ENCODE data around the gene TBX10.
"Not testable (repeated sequence)": the region's sequence is repeated elsewhere in the genome, so short reads cannot be mapped to it uniquely, and the experiment has no call there.

Gene TBX10

DNA sequence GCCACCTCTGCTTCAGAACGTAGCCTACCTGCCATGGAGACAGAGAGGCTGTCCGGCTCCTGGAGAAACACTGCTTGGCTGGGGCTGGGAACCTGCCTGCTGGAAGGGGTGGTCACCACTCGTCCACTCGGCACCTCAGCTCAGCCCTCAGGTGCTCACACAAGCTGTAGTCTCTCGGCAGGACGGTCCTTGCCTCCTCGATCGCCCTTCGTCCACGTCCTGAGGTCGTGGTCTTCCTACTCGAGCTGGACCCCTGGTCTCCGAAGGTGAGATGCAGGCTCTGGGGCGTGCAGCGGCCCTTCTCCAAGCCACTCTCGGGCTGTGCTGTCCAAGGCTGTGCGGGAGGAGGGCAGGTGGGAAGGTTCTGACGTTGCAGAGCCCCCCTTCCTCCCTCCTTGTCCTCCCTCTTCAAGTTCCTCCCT is at the start of gene TBX10:
TBX10 (minus strand) TSS at position 326 of the 422 bp plus-strand sequence; CDS start at position 35, 291 bp downstream.
- no peak for DNase-seq

- no peak for DNase-seq
These were observed 49.6 kb upstream of the TBX10 start for GRCh38 chr11:67689178-67689577.

DNA sequence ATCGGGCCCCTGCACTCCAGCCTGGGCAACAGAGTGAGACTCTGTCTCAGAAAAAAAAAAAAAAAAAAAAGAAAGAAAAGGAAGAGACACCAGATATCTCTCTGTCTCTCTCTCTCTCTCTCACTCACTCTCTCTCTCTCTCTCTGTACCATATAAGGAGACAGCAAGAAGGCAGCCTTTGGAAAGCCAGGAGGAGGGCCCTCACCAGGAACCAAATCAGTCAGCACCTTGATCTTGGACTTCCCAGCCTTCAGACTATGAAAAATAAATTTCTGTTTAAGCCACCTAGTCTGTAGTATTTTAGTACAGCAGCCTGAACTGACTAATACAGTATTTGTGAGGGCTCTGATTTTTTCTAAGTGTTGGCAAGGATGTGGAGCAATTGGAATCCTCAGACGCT is 48.4 kb upstream of the TBX10 start:
- no peak for DNase-seq

GRCh38 chr11:67685641-67686332 is 46.2 kb upstream of the TBX10 start:
- not testable (repeated sequence) for DNase-seq

GRCh38 chr11:67682126-67683034 is 42.8 kb upstream of the TBX10 start:
- DNase-seq: not testable (repeated sequence)

DNA sequence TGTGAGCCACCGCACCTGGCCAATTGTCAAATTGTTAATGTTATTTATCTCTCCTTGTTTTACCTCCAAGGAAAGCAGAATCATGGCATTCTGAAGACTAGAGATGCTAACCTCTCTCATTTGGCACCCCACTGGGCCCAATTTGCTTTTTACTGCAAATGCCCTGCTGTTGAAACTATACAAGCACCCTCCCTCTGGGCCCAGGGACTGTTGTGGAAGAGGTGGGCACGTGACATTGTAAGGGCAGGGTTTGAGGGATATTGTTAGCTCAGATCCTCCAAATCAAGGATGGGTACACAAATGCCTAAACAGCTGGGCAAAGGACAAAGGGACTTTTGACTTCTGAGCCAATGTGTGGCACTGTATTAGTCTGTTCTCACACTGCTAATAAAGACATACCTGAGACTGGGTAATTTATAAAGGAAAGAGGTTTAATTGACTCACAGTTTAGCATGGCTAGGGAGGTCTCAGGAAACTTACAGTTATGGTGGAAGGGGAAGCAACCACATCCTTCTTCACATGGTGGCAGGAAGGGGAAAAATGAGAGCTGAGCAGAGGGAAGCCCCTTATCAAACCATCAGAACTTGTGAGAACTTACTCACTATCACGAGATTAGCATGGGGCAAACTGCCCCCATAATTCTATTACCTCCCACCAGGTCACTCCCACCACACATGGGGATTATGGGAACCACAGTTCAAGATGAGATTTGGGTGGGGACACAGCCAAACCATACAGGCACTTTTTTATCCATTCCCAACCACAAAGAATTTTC is 41.3 kb upstream of the TBX10 start:
- DNase-seq: no peak

DNA sequence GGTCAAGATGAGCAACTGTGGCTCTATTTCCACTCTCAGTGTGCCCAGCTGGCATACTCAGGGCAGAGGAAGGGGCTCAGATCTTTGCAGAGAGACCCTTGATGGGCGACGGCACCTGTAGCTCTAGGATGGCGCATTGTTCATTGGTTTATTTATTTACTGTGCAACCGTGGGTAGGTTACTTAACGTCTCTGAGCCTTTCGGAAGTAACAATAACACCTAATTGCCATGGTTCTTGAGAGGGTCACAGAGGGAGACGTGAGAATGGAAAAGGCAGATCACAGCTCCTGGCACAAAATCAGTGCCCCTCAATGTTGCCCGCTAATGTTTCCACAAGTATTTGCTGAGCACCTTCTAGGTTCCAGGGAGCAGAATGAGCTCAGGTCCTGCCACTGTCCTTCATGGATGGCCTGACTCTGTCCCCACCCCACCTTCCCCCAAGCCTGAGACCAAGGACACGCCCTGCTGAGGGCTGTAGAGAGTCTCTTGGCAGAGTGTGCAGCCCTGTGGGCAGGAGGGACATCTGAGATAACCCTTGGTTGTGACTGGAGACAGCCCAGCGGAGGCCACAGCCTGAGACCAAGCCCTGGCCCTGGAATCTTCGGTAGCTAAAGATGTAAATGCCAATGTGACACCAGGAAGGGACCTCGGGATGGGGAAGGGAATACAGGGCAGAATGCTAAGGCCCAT is 35.6 kb upstream of the TBX10 start:
- no peak for DNase-seq

DNA sequence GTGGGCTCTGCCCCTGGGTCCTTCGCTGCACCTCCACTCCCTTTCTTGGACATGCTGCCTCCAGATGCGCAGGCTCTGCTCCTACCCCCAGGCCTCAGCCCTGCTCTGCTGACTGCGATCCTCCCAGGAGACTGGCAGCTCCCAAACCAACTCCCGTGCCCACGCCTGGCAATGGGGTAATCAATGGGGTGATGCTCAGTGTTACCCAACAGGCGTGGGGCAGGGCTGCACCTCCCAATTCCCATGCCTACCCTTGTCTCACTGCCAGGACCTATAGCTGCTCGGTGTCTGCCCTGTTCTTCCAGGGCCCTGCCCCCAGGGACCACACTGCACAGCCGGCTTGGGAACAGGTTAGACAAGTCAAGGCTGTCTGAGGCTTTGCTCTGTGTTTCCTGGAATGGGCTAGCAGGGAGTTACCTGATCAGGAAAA is 34.9 kb upstream of the TBX10 start, which contains the start of gene ALDH3B2:
ALDH3B2 (minus strand) TSS at position 182 of the 430 bp plus-strand sequence. CDS start 7,688 bp downstream, outside the sequence.
- no peak for DNase-seq

DNA sequence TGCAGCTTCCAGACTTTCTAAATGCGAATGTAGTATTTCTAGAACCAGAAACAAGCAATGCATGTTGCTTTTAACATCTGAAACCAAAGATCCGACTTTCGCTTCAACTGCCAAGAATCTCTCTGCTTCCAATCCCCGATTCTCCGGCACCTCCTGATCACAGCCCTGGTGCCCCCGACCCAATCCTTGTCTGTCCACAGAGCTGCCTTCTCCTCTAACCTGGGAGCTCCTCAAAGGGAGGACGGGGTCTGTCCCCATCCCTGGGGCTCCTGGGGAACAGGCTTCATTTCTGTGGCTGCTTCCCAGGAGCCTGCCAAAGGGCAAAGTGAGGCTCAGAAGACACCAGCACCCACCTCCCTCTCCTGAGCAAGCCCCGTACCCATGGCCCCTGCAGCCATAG is 34.3 kb upstream of the TBX10 start:
- DNase-seq: no peak

GRCh38 chr11:67673358-67673757 is 33.8 kb upstream of the TBX10 start:
- DNase-seq: no peak

DNA sequence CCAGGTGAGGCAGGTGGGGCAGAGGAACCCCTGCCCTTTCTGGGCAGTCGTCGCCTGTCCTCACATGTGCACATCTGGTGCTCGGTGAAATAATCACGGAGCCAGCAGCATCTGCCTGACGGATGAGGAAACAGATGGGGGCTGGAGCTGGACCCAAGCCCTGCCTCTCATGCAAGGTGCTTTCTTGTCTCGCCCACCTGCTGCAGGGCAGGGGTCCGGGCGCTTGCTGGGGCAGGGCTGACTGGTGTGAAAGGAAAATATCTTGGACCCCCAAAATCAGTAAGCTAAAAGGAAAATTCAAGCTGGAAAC is 31.6 kb upstream of the TBX10 start:
- no peak for DNase-seq

GRCh38 chr11:67670316-67671210 is 31.0 kb upstream of the TBX10 start:
- DNase-seq: no peak

DNA sequence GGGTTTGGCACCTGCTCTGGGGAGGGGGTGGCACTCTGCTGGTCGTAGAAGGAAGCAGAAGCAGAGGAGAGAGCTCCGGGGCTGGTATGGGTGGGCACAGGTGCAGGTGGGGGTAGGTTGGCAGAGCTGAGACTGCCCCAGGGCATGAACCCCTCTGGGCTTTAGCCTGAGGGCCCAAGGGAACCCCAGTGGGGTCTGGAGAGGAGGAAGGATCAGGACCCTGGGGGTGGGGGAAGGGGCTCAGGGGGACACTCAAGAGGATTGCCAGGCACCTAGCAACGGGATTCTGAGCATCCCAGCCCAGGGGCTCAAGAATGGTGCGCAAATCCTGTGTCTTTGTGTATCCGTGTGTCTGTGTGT is 28.6 kb upstream of the TBX10 start:
- no peak for DNase-seq

- DNase-seq: no peak
These were observed 28.1 kb upstream of the TBX10 start for GRCh38 chr11:67667490-67668191.

DNA sequence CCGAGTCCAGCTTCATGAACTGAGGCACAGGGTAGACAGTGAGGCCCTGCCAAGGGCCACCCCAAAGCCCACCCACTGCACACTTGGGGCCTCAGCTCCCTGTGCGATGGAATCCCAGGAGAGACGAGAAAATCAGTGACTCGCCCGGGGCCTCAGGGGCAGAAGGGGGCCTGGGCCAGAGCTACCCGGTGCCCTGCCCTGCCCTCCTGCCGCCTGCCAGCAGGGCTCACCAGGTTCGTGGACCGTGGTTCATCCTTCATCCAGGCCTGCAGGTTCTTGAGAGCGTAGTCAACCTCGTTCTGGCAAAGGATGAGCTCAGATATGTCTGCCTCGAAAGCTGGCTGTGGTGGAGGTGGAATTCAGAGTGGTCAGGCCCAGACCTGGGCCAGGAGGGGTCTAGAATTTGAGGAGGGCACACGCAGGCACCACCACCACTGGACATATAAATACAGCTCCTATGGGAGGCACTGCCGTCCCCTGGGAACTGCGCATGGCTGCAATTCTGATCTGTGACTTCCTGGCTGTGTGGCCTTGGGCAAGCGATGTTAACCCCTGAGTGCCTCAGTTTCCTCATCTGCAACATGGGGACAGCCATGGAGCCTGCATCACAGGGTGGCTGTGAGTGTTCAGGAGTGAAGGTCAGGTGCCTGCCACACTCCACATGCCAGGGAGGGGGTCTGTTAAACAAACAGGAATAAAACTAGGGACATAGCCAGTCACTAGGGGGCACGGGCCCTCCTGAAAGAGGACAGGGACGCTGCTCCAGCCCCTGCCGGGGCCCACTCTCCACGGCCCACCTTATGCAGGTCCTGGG is 27.3 kb upstream of the TBX10 start:
- no peak for DNase-seq

GRCh38 chr11:67666303-67666645 is 26.7 kb upstream of the TBX10 start:
- no peak for DNase-seq

- DNase-seq: peak; percentile 9
These were observed 26.2 kb upstream of the TBX10 start for GRCh38 chr11:67665541-67666302.

- DNase-seq: no peak
These were observed 25.4 kb upstream of the TBX10 start for GRCh38 chr11:67664696-67665540.

GRCh38 chr11:67664213-67664585 is 24.6 kb upstream of the TBX10 start:
- no peak for DNase-seq
